Stimulated activated CD8-positive, alpha-beta memory T cell treated with anti-CD3 and anti-CD28 coated beads, Interleukin-7, amount 100 ng/mL, for 48 hours (primary cell): Measurements from ENCODE around the gene CGN.
A peak's percentile ranks its signal among the peaks of the same experiment; 100 is the strongest.
"Not testable (repeated sequence)": the region's sequence is repeated elsewhere in the genome, so short reads cannot be mapped to it uniquely, and the experiment has no call there.

Source experiments
- DNase-seq, 2 donors: peaks; one replicate each; pipeline ENCODE4 v3.0.0-alpha.2; 2020; ENCODE audit warnings: low read depth in 1 of 2; ENCODE audit errors: extremely low read depth in 1 of 2

Gene CGN

DNA sequence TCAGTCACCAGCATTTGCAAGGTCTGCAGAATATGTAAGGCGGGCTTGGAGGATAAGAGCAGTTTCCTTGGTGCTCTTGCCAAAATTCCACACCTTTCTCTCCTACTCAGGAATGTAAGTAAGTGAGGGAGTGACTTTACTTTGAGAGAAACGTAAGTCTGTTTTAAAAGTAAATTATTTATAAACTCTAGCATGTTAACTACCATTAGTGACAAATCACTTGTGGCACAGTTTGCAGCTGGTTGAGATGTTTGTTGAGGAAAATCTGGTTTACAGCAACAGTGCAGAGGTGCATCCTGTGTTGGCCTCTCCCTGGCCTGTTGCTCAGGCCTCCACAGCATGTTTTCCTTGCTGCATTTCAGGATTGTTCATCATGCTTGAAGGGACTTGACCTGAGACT is 8.5 kb downstream of the CGN start:
- DNase-seq = no peak

GRCh38 chr1:151520359-151520758 is 9.2 kb downstream of the CGN start:
- DNase-seq = no peak

DNA sequence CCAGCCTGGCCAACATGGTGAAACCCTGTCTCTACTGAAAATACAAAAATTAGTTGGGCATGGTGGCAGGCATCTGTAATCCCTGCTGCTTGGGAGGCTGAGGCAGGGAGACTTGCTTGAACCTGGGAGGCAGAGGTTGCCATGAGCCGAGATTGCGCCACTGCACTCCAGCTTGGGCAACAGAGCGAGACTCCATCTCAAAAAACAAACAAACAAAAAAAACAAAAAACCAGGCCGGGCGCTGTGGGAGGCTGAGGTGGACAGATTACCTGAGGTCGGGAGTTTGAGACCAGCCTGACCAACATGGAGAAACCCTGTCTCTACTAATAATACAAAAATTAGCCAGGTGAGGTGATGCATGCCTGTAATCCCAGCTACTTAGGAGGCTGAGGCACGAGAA is 11.2 kb downstream of the CGN start:
- DNase-seq = not testable (repeated sequence)

DNA sequence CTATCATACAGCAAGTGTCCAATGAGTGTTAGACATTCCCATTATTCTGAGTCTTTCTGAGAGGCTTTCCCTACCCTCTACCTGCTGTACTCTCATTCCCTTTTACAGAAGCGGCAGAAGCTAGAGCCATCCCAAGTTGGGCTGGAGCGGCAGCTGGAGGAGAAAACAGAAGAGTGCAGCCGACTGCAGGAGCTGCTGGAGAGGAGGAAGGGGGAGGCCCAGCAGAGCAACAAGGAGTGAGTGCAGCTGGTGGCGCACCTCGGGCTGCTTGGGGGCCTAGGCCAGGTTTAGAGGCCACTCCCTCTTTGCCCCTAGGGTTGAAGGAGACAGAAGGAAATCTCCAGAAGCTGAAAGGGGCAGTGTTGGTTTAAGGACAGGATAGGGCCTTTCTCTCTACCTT is 12.1 kb downstream of the CGN start:
- no peak for DNase-seq

DNA sequence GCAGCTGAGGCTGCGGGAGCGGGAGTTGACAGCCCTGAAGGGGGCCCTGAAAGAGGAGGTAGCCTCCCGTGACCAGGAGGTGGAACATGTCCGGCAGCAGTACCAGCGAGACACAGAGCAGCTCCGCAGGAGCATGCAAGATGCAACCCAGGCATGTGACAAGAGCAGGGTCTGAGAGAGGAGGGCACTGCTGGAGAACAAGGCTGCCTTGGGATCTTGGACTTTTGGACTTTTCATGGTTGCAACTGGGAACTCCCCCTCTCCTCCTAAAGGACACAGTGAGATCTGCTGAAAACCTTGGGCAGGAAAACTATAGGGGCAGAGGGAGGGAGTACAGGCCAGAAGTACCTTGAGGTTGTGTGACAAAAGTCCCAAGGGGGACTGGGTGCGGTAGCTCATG is 13.5 kb downstream of the CGN start:
- no peak for DNase-seq

- DNase-seq = no peak
Observed at GRCh38 chr1:151526735-151527525, 15.7 kb downstream of the CGN start.

DNA sequence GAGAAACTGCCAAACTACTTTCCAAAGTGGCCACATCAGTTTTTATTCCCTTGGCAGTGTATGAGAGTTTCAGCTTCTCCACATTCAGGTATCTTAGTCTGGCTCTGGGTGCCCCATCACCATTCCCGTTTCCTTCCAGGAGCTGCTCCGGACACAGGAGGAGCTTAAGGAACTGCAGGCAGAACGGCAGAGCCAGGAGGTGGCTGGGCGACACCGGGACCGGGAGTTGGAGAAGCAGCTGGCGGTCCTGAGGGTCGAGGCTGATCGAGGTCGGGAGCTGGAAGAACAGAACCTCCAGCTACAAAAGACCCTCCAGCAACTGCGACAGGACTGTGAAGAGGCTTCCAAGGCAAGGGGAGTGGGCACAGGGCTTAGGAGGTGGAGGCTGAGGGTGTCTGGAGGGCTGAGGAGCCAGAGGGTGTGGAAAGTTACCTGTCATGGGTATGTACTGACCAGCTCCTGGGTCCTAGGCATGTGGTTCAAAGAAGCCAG is 18.1 kb downstream of the CGN start:
- no peak for DNase-seq

GRCh38 chr1:151529781-151530180 is 18.6 kb downstream of the CGN start:
- DNase-seq = no peak

- no peak for DNase-seq
Observed at GRCh38 chr1:151530461-151530860, 19.3 kb downstream of the CGN start.

DNA sequence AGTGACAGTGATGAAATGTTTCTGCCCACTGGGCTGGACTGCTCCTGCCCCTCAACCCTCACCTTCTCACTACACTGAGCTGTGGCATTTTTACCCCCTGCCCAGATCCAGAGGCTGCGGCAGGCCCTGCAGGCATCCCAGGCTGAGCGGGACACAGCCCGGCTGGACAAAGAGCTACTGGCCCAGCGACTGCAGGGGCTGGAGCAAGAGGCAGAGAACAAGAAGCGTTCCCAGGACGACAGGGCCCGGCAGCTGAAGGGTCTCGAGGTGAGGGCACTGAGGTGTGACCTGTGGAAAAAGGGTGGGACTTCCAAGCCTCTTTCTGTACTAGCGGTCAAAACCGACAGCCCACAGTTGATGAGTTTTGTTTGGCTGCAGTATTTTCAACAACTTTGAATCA is 22.7 kb downstream of the CGN start:
- no peak for DNase-seq

DNA sequence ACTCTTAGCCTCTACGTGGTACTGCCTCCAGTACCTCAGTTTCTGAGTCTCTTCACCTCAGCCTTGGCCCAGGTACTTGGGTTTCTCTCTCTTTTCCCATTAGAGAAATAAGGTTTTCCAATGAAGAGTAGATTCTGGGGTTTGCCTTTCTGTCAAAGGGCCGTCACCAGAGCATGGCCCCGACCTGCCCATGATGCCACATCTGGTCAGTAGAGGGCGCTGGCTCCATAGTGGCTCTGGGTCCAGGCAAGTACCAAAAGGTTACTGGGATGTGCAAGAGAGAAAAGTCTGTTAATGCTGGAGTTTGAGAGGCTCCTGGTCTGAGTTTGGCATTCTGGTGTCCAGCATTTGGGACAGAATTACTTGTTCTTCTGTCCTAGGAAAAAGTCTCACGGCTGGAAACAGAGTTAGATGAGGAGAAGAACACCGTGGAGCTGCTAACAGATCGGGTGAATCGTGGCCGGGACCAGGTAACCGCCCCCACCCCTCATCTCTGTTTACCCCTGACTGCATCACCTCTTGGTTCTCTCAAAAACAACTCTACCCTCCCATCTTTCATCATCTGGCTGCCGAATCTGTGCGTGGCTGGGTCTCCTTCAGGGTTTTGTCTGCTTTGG is 23.6 kb downstream of the CGN start:
- DNase-seq = peak; percentile 46 to 56

- DNase-seq = no peak
Observed at GRCh38 chr1:151535326-151536271, 24.4 kb downstream of the CGN start.

DNA sequence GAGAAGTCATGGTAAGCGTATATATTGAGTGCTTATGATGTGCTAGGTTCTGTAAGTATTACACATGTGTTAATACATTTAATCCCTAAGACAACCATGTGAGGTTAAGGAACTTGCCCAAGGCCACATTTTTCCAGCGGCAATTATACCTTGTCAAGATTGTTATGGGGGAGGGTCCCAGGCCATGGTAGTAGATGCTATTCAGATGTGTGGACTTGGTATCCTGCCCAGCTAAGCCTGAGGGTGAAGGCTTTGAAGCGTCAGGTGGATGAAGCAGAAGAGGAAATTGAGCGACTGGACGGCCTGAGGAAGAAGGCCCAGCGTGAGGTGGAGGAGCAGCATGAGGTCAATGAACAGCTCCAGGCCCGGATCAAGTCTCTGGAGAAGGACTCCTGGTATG is 25.3 kb downstream of the CGN start:
- DNase-seq = no peak

- no peak for DNase-seq
Observed at GRCh38 chr1:151537112-151537511, 25.9 kb downstream of the CGN start.

DNA sequence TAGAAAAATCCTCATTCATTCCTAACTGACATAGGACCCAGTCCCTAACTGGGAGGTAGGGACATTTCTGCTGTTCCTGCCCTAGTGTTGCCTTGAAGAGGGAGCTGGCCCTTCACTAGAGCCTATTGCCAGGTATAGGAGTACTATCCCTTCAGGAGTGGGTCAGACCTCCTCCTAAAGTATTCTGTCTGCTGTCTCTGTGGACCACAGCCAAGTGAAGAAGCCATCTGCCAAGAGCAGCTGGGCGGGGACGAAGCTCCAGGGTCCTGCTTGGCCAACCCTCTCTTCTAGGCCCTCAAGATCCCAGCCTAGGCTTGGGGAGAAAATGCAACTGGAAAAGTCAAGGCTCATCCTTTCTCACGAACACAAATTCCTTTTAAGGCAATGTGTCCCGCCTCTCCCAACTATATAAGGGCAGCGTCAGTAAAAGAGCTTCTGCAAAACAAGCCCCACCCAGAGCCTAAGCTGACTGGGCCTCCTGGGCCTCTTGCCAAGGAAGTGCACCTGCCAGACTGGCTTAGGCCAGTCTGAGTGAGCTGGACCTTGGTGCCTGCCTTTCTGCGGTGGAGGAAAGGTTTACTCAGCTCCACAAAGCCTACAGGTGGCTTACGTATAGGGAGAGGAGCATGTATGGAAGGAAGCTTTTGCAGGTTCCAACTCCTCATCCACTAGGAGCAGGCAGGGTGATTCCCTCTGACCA is 28.3 kb downstream of the CGN start:
- peak in 1 of 2 donors; percentile 19 for DNase-seq

- DNase-seq = peak; percentile 82 to 91
Observed at GRCh38 chr1:151540021-151540981, 29.1 kb downstream of the CGN start, which contains the start of gene TUFT1. TSS of gene TUFT1 (plus strand) at chr1:151540309. CDS start at chr1:151540367, 58 bp downstream.

DNA sequence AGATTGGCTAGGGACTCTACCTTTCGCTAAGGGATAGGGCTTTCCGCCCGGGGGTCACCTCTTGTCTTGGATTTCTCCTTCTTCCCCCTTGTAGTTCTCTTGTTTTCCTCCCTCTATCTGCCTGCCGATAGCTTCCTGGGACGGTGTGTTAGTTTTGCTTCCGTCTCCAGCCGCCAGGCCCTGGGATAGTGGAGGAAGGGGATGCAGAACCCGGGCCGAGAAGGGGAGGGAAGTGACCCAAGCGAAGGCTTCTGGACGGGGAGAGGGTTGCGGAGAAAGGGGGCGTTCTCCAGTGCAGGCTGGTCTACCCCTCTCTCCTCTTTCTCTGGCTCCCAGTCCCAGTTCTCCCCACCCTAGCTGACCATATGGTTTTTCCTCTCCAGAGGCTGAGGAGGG is 29.8 kb downstream of the CGN start:
- no peak for DNase-seq

DNA sequence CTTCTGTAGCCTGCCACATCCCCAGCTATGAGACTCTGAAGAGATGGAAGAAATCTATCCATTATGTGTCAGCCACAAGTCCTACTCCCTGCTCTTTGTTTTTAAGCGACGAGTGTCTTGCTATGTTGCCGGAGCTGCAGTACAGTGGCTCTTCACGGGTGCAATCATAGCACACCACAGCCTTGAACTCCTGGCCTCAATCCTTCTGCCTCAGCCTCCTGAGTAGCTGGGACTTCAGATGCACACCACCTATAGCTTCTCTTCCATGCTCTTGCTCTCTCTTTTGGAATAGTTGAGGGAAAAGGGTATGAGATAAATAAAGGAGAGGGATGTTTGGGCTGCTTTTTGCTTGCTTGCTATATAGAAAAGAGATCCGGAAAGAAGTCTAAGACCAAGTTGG is 30.6 kb downstream of the CGN start:
- DNase-seq = no peak

- no peak for DNase-seq
Observed at GRCh38 chr1:151542710-151543129, 31.5 kb downstream of the CGN start.
